GM21515 (cell line): ENCODE data around the gene GNAQ.
"Not testable (repeated sequence)": the region's sequence is repeated elsewhere in the genome, so short reads cannot be mapped to it uniquely, and the experiment has no call there.

Experiments used
- ATAC-seq: cut with Tn5 transposase; IDR thresholded peaks from one replicate; pipeline ENCODE4 v1.9.1; 2021; ENCODE audit not compliant: unreplicated experiment

Gene GNAQ

DNA sequence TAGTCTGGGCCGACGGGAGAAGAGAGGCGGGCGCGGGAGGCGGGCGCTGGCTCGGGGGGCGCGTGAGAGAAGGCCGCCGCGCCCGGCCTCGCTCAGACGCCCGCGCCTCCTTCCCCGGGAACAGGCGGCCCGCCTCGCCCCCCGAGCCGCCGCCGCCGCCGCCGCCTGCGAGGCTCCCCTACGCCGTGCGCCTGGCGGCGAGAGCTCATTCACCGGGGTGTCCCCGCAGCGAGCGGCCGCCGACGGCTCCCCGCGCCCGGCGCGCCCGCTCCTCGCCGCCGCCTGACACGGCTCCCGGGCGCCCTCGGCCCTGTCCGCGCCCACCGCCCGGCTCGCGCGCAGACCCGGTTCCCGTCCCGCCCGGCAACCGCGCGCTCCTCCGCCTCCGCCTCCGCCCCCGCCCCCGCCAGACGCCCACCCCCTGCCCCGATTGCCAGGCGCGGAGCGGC lies at the start of gene GNAQ:
TSS of gene GNAQ (minus strand) at position 368 of the 449 bp plus-strand sequence. CDS start 576 bp downstream, outside the sequence.
- ATAC-seq, result no peak

- no peak for ATAC-seq
Measured at GRCh38 chr9:78074385-78075291, 43.0 kb upstream of the GNAQ start.

DNA sequence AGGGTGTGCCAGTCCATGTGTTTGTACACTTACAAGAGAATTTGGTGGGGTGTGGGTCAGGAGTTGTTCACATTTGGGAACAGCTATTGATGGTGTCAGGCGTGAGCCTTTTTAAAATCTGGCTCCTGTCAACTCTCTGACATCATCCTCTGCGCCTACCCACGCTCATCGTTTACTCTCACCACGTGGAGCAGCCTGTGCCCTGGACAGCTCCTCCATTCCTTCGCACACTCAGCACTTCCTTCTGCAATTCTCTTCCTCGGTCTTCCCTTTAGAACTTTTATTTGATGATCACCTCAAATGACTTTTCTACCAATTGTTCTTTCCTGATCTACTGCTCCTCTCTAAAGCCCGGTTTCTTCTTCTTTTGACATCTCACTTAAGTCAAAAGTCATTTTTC lies 42.1 kb upstream of the GNAQ start:
- no peak for ATAC-seq

- ATAC-seq, result no peak
Measured at GRCh38 chr9:78072586-78073199, 41.1 kb upstream of the GNAQ start.

DNA sequence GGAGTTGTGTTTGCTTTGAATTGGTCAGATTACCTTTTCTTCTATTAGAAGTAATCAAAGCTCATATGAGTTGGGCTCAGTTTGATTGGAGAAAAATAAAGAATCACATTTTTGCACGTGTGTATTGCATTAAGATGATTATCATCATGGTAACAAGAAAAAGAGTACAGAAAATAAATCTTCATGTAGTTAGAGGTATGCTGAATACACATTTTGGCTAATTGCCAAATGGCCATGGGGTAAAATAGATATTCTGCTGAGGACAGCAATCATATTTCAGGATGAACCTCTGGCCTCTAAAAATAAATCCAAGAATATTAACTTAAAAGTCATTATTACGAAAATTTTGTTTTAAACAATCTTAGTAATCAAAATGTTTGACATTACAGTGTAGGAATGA lies 38.9 kb upstream of the GNAQ start:
- no peak for ATAC-seq

GRCh38 chr9:78064075-78064474 lies 32.5 kb upstream of the GNAQ start:
- no peak for ATAC-seq

DNA sequence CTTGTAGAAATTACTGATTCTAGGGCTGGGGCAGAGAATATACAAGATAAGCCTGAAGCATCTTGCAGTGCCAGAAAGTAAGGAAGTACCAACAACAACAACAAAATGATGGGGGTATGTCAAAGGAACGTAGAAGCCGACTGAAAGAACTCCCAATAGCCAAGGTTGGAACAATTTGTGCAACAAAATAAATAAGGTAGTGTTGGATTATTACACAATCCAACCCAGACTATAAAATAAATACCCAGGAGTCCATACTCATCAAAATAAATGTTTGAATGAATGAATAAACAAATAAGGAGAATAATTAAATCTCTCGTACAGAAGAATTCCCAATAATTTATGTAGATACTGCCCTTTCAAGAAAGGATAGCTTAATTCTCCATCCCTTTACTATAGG lies 31.1 kb upstream of the GNAQ start:
- no peak for ATAC-seq

GRCh38 chr9:78054218-78054617 lies 22.6 kb upstream of the GNAQ start:
- ATAC-seq, result not testable (repeated sequence)

- no peak for ATAC-seq
Measured at GRCh38 chr9:78053627-78054026, 22.0 kb upstream of the GNAQ start.

DNA sequence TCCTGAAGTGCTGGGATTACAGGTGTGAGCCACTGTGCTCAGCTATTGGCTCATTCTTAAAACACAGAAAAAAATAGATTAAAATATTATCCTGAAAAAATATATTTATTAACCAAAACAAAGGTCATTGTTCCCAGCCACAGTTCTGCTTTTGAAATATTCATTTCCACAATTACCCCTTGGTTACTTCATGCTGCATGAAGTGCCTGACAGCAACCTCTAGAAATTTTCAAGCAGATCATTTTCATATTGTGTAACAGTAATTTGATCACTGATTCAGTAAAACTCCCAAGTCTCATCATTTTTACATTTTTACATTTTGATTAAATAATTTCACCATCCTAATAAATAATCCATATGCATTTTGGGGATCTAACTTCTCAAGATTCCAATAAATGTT lies 18.8 kb upstream of the GNAQ start:
- no peak for ATAC-seq

DNA sequence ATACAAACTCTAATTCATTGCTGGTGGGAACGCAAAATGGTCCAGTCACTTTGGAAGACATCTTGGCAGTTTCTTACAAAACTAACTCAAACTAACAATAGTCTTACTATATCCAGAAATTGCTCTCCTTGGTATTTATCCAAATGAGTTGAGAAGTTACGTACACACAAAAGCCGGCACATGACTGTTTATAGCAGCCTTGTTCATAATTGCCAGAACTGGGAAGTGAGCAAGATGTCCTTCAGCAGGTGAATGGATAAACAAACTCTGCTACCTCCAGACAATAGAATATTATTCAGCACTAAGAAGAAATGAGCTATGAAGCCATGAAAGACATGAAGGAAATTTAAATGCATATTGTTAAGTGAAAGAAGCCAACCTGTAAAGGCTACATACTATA lies 17.9 kb upstream of the GNAQ start:
- no peak for ATAC-seq

DNA sequence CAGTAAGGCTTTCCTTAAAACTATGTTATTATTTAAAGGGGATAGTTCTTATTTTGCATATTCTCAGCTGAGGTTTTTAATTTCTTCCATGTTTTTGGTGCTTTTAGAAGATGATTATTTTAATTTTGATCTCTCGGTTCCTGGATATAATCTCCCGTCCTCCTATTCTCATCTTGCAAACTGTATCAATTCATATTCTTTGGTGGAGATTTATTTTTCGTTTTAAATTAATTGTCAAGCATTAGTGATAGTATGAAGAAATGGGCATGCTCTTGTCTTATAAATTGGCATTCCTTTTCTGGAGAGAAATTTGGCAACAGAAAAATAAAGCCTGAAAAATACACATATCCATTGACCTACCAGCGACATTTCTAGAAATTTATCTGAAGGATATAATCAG lies 15.5 kb upstream of the GNAQ start:
- ATAC-seq, result no peak

GRCh38 chr9:78046112-78046511 lies 14.5 kb upstream of the GNAQ start:
- ATAC-seq, result no peak

- no peak for ATAC-seq
Measured at GRCh38 chr9:78044886-78045285, 13.3 kb upstream of the GNAQ start.

GRCh38 chr9:78044189-78044588 lies 12.6 kb upstream of the GNAQ start:
- ATAC-seq, result no peak

GRCh38 chr9:78041971-78042370 lies 10.4 kb upstream of the GNAQ start:
- no peak for ATAC-seq

DNA sequence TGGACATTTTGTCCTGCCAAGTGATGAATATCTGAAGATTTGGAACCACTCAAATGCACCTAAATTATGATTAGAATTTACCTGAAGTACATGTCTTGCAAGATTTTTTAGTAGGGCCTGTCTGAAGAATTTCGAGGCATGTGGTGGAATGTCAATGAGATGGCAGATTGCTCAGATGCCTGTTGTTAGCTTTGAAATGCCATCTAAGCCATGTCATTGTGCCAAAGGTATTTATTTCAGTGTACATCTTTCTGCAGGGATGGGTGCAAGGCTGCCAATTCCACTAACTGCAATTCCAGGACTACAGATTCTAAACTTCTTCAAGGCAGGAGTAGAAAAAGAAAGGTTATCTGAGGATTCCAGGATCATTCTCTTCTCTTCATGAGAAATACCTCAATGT lies 9.1 kb upstream of the GNAQ start:
- ATAC-seq, result no peak

DNA sequence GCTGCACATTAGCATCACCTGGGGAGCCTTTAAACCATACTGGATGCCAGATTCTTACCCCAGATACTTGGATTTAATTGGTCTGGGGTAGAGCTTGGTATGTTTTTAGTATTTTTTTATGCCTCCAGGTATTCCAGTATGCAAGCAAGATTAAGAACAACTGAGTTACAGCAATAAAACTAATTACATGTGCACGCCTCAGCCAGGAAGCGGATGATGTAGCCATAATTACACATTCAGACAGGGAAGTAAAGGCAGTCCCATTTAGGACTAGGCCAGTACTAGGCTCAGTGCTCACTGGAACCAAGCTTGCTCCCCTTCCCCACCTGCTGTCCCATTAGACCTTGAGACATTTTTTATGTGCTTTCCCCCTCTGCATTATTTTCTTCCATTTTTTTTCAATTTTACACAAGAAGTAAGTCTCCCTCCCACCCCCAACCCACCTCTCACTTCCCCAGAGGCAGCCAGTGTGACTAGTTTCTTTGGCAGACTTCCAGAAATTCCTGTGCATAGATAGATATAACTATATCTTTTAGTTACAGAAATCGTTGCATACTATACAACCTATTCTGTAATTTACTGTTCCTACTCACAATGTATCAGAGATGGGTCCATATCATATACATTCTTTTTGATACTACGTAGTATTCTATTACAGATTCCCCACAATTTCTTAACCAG lies 7.1 kb upstream of the GNAQ start:
- ATAC-seq, result no peak

GRCh38 chr9:78035383-78035993 lies 3.9 kb upstream of the GNAQ start:
- no peak for ATAC-seq

DNA sequence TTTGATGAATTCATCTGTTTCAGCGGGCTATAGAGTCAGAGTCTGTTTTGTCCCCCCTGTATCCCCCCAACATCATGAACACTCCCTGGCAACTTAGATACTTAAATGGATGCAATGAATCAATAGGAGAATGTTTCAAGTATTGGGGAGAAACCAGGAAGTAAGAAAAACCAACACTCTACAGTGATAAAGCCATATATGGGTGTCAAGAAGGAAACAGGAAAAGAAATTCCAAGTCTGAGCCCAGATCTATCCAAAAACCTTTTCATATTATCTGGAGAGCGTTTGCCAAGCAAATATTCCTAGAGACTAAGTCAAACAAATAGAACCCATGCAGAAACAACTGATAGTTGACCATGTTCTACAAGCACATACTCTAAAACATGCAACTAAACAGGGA lies 2.3 kb upstream of the GNAQ start:
- ATAC-seq, result no peak

DNA sequence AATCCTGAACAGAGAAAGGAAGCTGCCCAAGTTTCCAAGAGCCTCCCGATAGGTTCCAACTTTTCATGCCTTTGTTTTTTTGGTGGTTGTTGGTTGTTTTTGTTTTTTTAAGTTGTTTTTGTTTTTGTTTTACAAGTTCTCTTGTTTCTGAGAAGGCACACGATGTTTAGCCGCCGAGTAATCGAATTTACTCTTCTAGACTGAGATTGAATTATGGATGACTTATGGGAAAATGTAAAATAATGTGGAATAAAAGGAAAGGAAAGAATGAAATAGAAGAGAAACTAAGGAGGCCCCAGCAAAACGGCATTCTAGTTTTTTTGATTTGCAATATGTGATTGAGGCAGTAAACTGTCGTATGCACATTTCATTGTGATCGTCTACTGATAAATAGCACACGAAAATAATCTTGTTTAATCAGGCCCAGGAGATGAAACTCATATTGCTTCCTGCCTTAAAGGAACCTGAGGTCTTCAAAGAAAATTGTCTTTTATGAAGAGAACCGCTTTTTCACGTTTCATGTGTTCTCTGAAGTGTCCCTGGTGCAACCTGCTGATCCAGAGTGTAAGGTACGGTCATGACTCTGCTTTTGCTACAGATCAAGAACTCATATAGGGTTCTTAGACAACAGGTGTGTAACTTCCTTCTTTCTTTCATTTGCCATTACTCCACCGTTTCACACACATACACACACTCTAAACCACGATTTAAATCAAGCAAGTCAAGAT lies 1.3 kb upstream of the GNAQ start:
- no peak for ATAC-seq
